ENCODE results near the gene CHMP2A. TPM values are rescaled to one million over a fixed set of nuclear protein-coding genes. Genes with fewer than 3 reads are reported as not detected.

CHMP2A gene
- total RNA-seq, 2 experiments from 2014 or later: 72.7 to 101 TPM

DNA sequence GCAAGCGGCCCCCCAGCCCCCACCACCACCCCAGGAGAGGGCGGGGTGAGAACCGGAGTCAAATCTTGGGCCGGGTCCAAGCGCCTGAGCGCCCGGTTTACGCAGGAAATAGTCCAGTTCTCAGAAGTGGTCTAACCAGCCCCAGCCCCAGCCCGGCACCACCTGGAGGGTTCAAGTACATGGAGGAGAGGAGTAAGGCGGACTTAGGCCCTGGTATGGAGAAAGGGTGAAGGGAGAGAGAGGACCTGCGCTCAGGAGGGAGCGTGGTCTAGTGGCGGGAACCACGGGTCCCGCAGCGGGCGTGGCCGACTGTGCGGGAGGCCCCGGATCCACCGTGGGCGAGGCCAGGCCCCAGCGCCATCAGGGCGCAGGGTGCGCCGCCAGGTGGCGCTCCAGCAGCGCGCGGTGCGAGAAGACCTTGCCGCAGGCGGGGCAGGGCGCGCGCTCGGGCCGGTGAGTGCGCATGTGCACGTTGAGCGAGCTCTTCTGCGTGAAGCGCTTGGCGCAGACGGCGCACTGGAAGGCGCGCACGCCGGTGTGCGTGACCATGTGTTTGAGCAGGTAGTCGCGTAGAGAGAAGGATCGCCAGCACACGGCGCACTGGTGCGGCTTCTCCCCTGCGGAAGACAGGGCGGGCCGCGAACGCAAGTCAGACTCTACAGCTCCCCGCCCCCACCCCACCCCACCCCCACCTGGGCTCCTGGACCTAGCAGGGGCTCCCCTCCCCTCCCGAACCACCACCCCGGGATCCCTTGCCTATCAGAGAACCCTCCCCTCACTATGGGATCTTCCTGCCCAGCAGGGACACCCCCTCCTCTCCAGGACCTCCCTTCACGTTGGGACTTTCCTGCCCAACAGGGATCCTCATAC, 41.0 kb downstream of the CHMP2A start:
- peak; percentile 56 for DNase-seq (ENCODE audit: low spot score)
- Histone ChIP-seq H3K36me3 (ENCODE audit: insufficient read depth, low read length) (peaks cover 31% of the 10 kb centered on the region), H4K20me1 (ENCODE audit: insufficient read depth, low read length) (no peaks in the 10 kb centered on the region), H3K79me2 (ENCODE audit: insufficient read depth, low read depth, low read length) (peaks cover 10% of the 10 kb centered on the region; the same call in 1 of the 2 replicates), H3K4me3 (ENCODE audit: low read depth, low read length, poor library complexity, severe bottlenecking) (no peak overlapping the region), H3K9me3 (ENCODE audit: low read length) (no peaks in the 10 kb centered on the region), H3K9me2 (ENCODE audit: insufficient read depth, low read length) (no peaks in the 10 kb centered on the region), H3K4me2 (ENCODE audit: low read length) (peak overlapping the region; percentile 49; the same call in 1 of the 2 replicates), H3K27ac (ENCODE audit: low read depth, low read length, poor library complexity, severe bottlenecking) (no peak overlapping the region), H3K4me1 (ENCODE audit: insufficient read depth, low read length, poor library complexity, severe bottlenecking) (peaks cover 15% of the 10 kb centered on the region), H2AFZ (ENCODE audit: low read length) (no peak overlapping the region)
- POLR2A ChIA-PET: interaction anchor here (0.7 to 1.3 kb wide), 3 partner anchors 14 to 62 kb away, joined by 3 to 4 read pairs (median 3); no protein-coding TSS in a partner anchor
- intact Hi-C loops (cut with micrococcal nuclease; ENCODE audit: unreplicated experiment): loop anchor here (2.0 kb wide), 1 partner anchor 59 kb away; the partner anchor contains the start of gene MZF1
- CTCF ChIA-PET (ENCODE audit: unreplicated experiment): interaction anchor here (0.6 kb wide), 2 partner anchors 13 to 37 kb away, joined by 3 to 4 read pairs; no protein-coding TSS in a partner anchor
- TF ChIP-seq EZH2phosphoT487 (IDR thresholded peaks at IDR 0.05; ENCODE audit: borderline replicate concordance, low read depth, low read length) (no peak), CTCF (conservative IDR thresholded peaks at IDR 0.05; ENCODE audit: low read length) (peak; percentile 76)
- no TSS peak for BruUV-seq (replicated peaks)

- DNase-seq (ENCODE audit: low spot score): no peak
- Histone ChIP-seq H3K4me2 (ENCODE audit: low read length) (peak overlapping the region; percentile 30; the same call in 1 of the 2 replicates), H3K4me1 (ENCODE audit: insufficient read depth, low read length, poor library complexity, severe bottlenecking) (peaks cover 11% of the 10 kb centered on the region), H3K36me3 (ENCODE audit: insufficient read depth, low read length) (peaks cover 31% of the 10 kb centered on the region), H3K27ac (ENCODE audit: low read depth, low read length, poor library complexity, severe bottlenecking) (no peak overlapping the region), H3K9me2 (ENCODE audit: insufficient read depth, low read length) (no peaks in the 10 kb centered on the region), H3K79me2 (ENCODE audit: insufficient read depth, low read depth, low read length) (peaks cover 3% of the 10 kb centered on the region; the same call in 1 of the 2 replicates), H3K4me3 (ENCODE audit: low read depth, low read length, poor library complexity, severe bottlenecking) (no peak overlapping the region), H3K9me3 (ENCODE audit: low read length) (no peaks in the 10 kb centered on the region), H4K20me1 (ENCODE audit: insufficient read depth, low read length) (no peaks in the 10 kb centered on the region), H2AFZ (ENCODE audit: low read length) (no peak overlapping the region)
- POLR2A ChIA-PET: interaction anchor here (0.7 to 1.3 kb wide), 2 partner anchors 13 to 29 kb away, joined by 3 read pairs; no protein-coding TSS in a partner anchor
- TF ChIP-seq CTCF (conservative IDR thresholded peaks at IDR 0.05; ENCODE audit: low read length) (no peak), EZH2phosphoT487 (IDR thresholded peaks at IDR 0.05; ENCODE audit: borderline replicate concordance, low read depth, low read length) (no peak)
- no TSS peak for BruUV-seq (replicated peaks)
- CTCF ChIA-PET (ENCODE audit: unreplicated experiment): interaction anchor here (0.6 kb wide), 1 partner anchor 14 kb away, joined by 3 read pairs; no protein-coding TSS in a partner anchor
- intact Hi-C loops (cut with micrococcal nuclease; ENCODE audit: unreplicated experiment): no loop called here
These were observed 41.7 kb downstream of the CHMP2A start for GRCh38 chr19:58513213-58513693.

All from OCI-LY7 (cell line).